Right lung (tissue), 5 donors: ENCODE data around the gene GUCY1A2. TPM values are rescaled to one million over a fixed set of nuclear protein-coding genes. Genes with fewer than 3 reads are reported as not detected.

Experiments used
- DNase-seq, 2 donors: peaks; one replicate each; pipeline ENCODE4 v3.0.0-alpha.2; 2013
- polyA plus RNA-seq, 5 donors: library from polyadenylated mRNA; unstranded; fragments of 120-200 nt; gene quantifications; one replicate each; pipeline versions ENCODE4 v1.2.1 to v1.2.3, GENCODE V29; 2013; ENCODE audit warnings: inconsistent platforms in 1 of 5, low replicate concordance in 1 of 5; ENCODE audit not compliant: insufficient read length in 5 of 5, insufficient read depth in 1 of 5

GUCY1A2 gene
- polyA plus RNA-seq, 5 donors = 12.7 to 31.7 (median 26.8) TPM

- no peak for DNase-seq
These were observed 256.5 kb downstream of the GUCY1A2 start for GRCh38 chr11:106761745-106762144.

GRCh38 chr11:106761240-106761639 is 257.0 kb downstream of the GUCY1A2 start:
- no peak for DNase-seq

- DNase-seq = no peak
These were observed 270.2 kb downstream of the GUCY1A2 start for GRCh38 chr11:106748059-106748458.

- DNase-seq = no peak
These were observed 272.3 kb downstream of the GUCY1A2 start for GRCh38 chr11:106745941-106746340.

GRCh38 chr11:106733635-106734034 is 284.6 kb downstream of the GUCY1A2 start:
- DNase-seq = no peak

- no peak for DNase-seq
These were observed 289.4 kb downstream of the GUCY1A2 start for GRCh38 chr11:106728859-106729258.

GRCh38 chr11:106728379-106728778 is 289.9 kb downstream of the GUCY1A2 start:
- DNase-seq = no peak

- DNase-seq = no peak
These were observed 291.0 kb downstream of the GUCY1A2 start for GRCh38 chr11:106727256-106727655.

GRCh38 chr11:106724293-106724892 is 293.9 kb downstream of the GUCY1A2 start:
- DNase-seq = no peak

- no peak for DNase-seq
These were observed 295.2 kb downstream of the GUCY1A2 start for GRCh38 chr11:106723071-106723470.

- DNase-seq = no peak
These were observed 301.1 kb downstream of the GUCY1A2 start for GRCh38 chr11:106717222-106717621.

GRCh38 chr11:106714199-106714598 is 304.1 kb downstream of the GUCY1A2 start:
- DNase-seq = no peak

- no peak for DNase-seq
These were observed 309.9 kb downstream of the GUCY1A2 start for GRCh38 chr11:106708348-106708747.

GRCh38 chr11:106706355-106706754 is 311.9 kb downstream of the GUCY1A2 start:
- DNase-seq = no peak

GRCh38 chr11:106702805-106703204 is 315.5 kb downstream of the GUCY1A2 start:
- DNase-seq = no peak

- no peak for DNase-seq
These were observed 321.2 kb downstream of the GUCY1A2 start for GRCh38 chr11:106697058-106697457.

GRCh38 chr11:106695506-106695905 is 322.8 kb downstream of the GUCY1A2 start:
- DNase-seq = no peak

- no peak for DNase-seq
These were observed 323.8 kb downstream of the GUCY1A2 start for GRCh38 chr11:106694501-106694900.

- DNase-seq = no peak
These were observed 326.4 kb downstream of the GUCY1A2 start for GRCh38 chr11:106691807-106692365.

- no peak for DNase-seq
These were observed 327.4 kb downstream of the GUCY1A2 start for GRCh38 chr11:106690923-106691322.

- DNase-seq = no peak
These were observed 333.3 kb downstream of the GUCY1A2 start for GRCh38 chr11:106684944-106685343.

- no peak for DNase-seq
These were observed 334.8 kb downstream of the GUCY1A2 start for GRCh38 chr11:106683435-106683834.

- no peak for DNase-seq
These were observed 336.8 kb downstream of the GUCY1A2 start for GRCh38 chr11:106681435-106681834.

GRCh38 chr11:106679581-106679980 is 338.7 kb downstream of the GUCY1A2 start:
- DNase-seq = no peak
